PC-3 (cell line): ENCODE data around the gene SCN2B. TPM values are rescaled to one million over a fixed set of nuclear protein-coding genes. Genes with fewer than 3 reads are reported as not detected.

Source experiments
- ATAC-seq: fragments of 200-7000 bp; cut with Tn5 transposase; 2 replicates; pipeline ENCODE4 v1.9.1; 2020; ENCODE audit warnings: mild to moderate bottlenecking, moderate library complexity
- BruUV-seq: library from RNA; stranded (reverse); fragments of 400-500 nt; replicated peaks from 2 replicates; lab custom pipeline; 2021; lab: Mats Ljungman, UMichigan
- CTCF ChIA-PET: fragments of 300-600 bp; sonication (Branson Sonifier 250); formaldehyde crosslinking; loops from one replicate; lab custom pipeline; 2022; ENCODE audit warnings: antibody characterized with exemption; lab: Charles Lee
- POLR2A ChIA-PET: fragments of 300-600 bp; sonication (Branson Sonifier 250); formaldehyde crosslinking; loops from one replicate; lab custom pipeline; 2022; ENCODE audit warnings: antibody characterized with exemption; ENCODE audit not compliant: unreplicated experiment; lab: Charles Lee
- DNase-seq: peaks from one replicate; pipeline ENCODE4 v3.0.0-alpha.2; 2015
- H2AFZ ChIP-seq: fragments of 300-600 bp; sonication (generic); 2 replicates; pipeline ENCODE4 v1.6.0; 2016; ENCODE audit warnings: antibody characterized with exemption, low read length
- H3F3A ChIP-seq: fragments of 300-600 bp; sonication (generic); one replicate; pipeline ENCODE4 v1.6.0; 2017; ENCODE audit warnings: antibody characterized with exemption, low read length, control low read depth, mild to moderate bottlenecking; ENCODE audit not compliant: unreplicated experiment
- H3K27ac ChIP-seq: fragments of 300-600 bp; sonication (generic); 2 replicates; pipeline ENCODE4 v1.5.1; 2016; ENCODE audit warnings: mild to moderate bottlenecking, low read length
- H3K27me3 ChIP-seq: fragments of 300-600 bp; sonication (generic); 2 replicates; pipeline ENCODE4 v1.6.1; 2016; ENCODE audit warnings: low read length, mixed read lengths
- H3K36me3 ChIP-seq: fragments of 300-600 bp; sonication (generic); 2 replicates; pipeline ENCODE4 v1.6.1; 2016; ENCODE audit warnings: low read depth, mixed run types, low read length, mixed read lengths
- H3K4me1 ChIP-seq: fragments of 300-600 bp; sonication (generic); 2 replicates; pipeline ENCODE4 v1.5.1; 2016; ENCODE audit warnings: low read length; ENCODE audit not compliant: insufficient read depth
- H3K4me2 ChIP-seq: fragments of 300-600 bp; sonication (generic); 2 replicates; pipeline ENCODE4 v1.6.0; 2016; ENCODE audit warnings: low read length
- H3K4me3 ChIP-seq: fragments of 300-600 bp; sonication (generic); 2 replicates; pipeline ENCODE4 v1.5.1; 2016; ENCODE audit warnings: mild to moderate bottlenecking, low read length, mixed read lengths
- H3K79me2 ChIP-seq: fragments of 300-600 bp; sonication (generic); 2 replicates; pipeline ENCODE4 v1.6.1; 2017; ENCODE audit warnings: low read length, mixed read lengths
- H3K9ac ChIP-seq: fragments of 300-600 bp; sonication (generic); 2 replicates; pipeline ENCODE4 v1.6.0; 2016; ENCODE audit warnings: mild to moderate bottlenecking, low read length
- H3K9me2 ChIP-seq: fragments of 300-600 bp; sonication (generic); replicated peaks from 2 replicates; pipeline ENCODE4 v1.6.1; 2016; ENCODE audit warnings: mixed run types, low read length, mixed read lengths
- H3K9me3 ChIP-seq: fragments of 300-600 bp; sonication (generic); 2 replicates; pipeline ENCODE4 v1.6.1; 2016; ENCODE audit warnings: low read length, mixed read lengths
- H4K20me1 ChIP-seq: fragments of 300-600 bp; sonication (generic); 2 replicates; pipeline ENCODE4 v1.6.1; 2016; ENCODE audit warnings: low read length, mixed read lengths
- EZH2 ChIP-seq: fragments of 300-600 bp; sonication (generic); IDR thresholded peaks from one replicate; pipeline ENCODE4 v1.6.1; 2017; ENCODE audit warnings: antibody characterized with exemption, mild to moderate bottlenecking, low read length; ENCODE audit not compliant: unreplicated experiment
- EZH2phosphoT487 ChIP-seq: fragments of 300-600 bp; sonication (generic); IDR thresholded peaks from 2 replicates; pipeline ENCODE4 v1.6.1; 2018; ENCODE audit warnings: mild to moderate bottlenecking, antibody characterized with exemption, low read length, borderline replicate concordance
- intact Hi-C: fragments of 100-400 bp; cut with micrococcal nuclease; formaldehyde crosslinking; loops from 2 replicates; pipeline ENCODE4 v1.9.0; 2023
- total RNA-seq: library from RNA; depleted of rRNA; stranded (reverse); fragments of >200 nt; gene quantifications from 2 replicates; pipeline ENCODE4 v1.2.3, GENCODE V29; 2014
- TF ChIP-seq, protein P1 (sequence below): fragments of 300-600 bp; sonication (generic); conservative IDR thresholded peaks from 2 replicates; pipeline ENCODE4 v1.5.1; 2017; ENCODE audit warnings: antibody characterized with exemption, low read depth, mild to moderate bottlenecking, low read length

SCN2B gene
- total RNA-seq, 1 experiment from 2014 or later, result not detected

DNA sequence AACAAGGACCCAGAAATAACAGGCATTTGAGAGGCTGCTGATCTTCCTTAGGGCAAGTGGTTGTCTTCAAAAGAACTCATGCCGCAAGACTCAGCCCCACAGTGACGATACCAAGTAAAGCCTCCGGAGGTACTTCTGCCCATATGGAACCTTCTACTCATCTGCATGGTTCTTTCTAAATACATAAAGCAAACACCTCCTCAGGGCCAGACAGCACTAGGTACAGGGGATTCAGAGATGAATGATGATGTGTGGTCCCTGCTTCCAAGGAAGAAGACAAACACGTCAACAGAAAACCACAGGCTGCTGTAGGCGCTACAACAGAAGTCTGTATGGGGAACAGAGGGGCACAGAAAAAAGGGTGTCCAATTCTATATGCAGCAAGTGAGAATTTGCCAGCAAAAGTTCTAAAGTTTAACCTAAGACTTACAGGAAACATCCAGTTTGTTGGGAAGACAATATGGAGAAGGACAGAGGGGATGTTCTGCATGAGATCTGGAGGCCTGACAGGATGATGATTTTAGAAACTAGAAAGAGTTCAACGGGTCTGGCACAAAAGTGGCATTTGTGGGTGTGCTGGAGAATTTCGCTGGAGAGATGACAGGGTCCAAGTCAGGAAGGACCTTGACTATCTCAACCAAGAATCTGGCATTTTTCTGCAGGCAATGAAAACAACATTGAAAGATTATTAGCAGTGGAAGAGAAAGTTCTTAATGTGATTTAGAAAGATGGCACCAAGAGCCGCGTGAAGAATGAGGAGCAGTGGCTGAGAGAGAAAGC lies 24.7 kb upstream of the SCN2B start:
- Histone ChIP-seq H2AFZ (no peak overlapping the region), H3K4me3 (no peak overlapping the region), H3K9me2 (no peaks in the 10 kb centered on the region), H3K9me3 (no peaks in the 10 kb centered on the region), H3F3A (no peaks in the 10 kb centered on the region), H3K36me3 (no peaks in the 10 kb centered on the region), H3K79me2 (no peaks in the 10 kb centered on the region), H3K9ac (no peak overlapping the region), H3K4me2 (no peak overlapping the region), H3K4me1 (peaks cover 5% of the 10 kb centered on the region; the same call in 1 of the 2 replicates), H3K27me3 (peaks cover 7% of the 10 kb centered on the region; the same call in 1 of the 2 replicates), H4K20me1 (no peaks in the 10 kb centered on the region), H3K27ac (no peak overlapping the region)
- ChIA-PET CTCF (no interaction called here), POLR2A (no interaction called here)
- intact Hi-C loops, result no loop called here
- no TSS peak for BruUV-seq
- DNase-seq (no peak), ATAC-seq (no peak)
- TF ChIP-seq EZH2phosphoT487 (no peak), EZH2 (no peak)
- TF ChIP-seq, protein P1, sequence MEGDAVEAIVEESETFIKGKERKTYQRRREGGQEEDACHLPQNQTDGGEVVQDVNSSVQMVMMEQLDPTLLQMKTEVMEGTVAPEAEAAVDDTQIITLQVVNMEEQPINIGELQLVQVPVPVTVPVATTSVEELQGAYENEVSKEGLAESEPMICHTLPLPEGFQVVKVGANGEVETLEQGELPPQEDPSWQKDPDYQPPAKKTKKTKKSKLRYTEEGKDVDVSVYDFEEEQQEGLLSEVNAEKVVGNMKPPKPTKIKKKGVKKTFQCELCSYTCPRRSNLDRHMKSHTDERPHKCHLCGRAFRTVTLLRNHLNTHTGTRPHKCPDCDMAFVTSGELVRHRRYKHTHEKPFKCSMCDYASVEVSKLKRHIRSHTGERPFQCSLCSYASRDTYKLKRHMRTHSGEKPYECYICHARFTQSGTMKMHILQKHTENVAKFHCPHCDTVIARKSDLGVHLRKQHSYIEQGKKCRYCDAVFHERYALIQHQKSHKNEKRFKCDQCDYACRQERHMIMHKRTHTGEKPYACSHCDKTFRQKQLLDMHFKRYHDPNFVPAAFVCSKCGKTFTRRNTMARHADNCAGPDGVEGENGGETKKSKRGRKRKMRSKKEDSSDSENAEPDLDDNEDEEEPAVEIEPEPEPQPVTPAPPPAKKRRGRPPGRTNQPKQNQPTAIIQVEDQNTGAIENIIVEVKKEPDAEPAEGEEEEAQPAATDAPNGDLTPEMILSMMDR, result no peak

DNA sequence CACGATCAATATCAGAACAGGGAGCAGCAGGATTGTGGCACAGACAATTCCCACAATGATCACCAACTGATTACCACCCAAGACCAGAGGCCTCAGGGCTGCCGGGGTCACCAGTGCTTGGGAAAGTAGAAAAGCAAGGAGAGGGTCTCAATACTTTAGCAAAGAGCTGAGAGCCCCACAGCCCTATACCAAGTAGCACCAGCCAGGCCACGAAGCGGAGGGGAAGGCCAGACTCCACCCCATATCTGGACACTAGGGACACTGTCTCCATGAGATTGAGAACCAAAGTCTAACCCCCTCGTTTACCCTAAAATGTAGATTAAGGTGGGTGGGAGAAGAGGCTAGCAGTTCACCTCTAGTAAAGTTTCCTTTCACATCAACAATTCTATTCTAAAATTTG lies 24.1 kb upstream of the SCN2B start:
- Histone ChIP-seq H3K4me3 (no peak overlapping the region), H3K4me1 (peaks cover 8% of the 10 kb centered on the region), H3K27me3 (0 out of 2 replicates have a peak, but pooled peaks cover under 1% of the 10 kb centered on the region), H3K9ac (no peak overlapping the region), H3K79me2 (no peaks in the 10 kb centered on the region), H2AFZ (no peak overlapping the region), H3K9me3 (no peaks in the 10 kb centered on the region), H3K27ac (no peak overlapping the region), H4K20me1 (no peaks in the 10 kb centered on the region), H3K4me2 (no peak overlapping the region), H3F3A (no peaks in the 10 kb centered on the region), H3K36me3 (no peaks in the 10 kb centered on the region), H3K9me2 (no peaks in the 10 kb centered on the region)
- DNase-seq (no peak), ATAC-seq (no peak)
- TF ChIP-seq EZH2 (no peak), EZH2phosphoT487 (no peak)
- TF ChIP-seq, protein P1, result no peak
- ChIA-PET POLR2A (no interaction called here), CTCF (no interaction called here)
- intact Hi-C loops, result no loop called here
- no TSS peak for BruUV-seq

DNA sequence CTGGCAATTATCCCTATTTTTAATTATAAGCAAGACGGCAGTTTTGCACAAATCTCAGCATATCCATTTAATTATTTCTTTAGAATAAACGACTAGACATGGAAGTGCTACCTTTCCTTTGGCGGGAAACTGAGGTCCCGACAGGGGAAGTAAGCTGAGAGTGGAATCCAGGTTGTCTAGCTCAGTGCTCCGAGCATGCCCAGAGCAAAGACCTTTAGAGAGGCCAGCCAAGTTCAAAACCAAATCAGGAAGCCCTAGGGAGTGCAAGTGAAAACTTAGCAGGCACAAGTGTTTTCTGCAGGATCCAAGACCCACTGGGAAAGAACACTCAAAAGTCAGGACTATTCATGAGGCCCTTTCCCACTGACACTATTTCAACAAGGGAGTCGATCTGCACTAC lies 22.7 kb upstream of the SCN2B start:
- Histone ChIP-seq H3K4me3 (no peak overlapping the region), H2AFZ (no peak overlapping the region), H3F3A (peaks cover 4% of the 10 kb centered on the region), H3K9me3 (no peaks in the 10 kb centered on the region), H3K36me3 (no peaks in the 10 kb centered on the region), H4K20me1 (no peaks in the 10 kb centered on the region), H3K9ac (no peak overlapping the region), H3K4me2 (no peak overlapping the region), H3K4me1 (peaks cover 19% of the 10 kb centered on the region), H3K9me2 (no peaks in the 10 kb centered on the region), H3K79me2 (no peaks in the 10 kb centered on the region), H3K27ac (no peak overlapping the region), H3K27me3 (no peaks in the 10 kb centered on the region)
- POLR2A ChIA-PET, result no interaction called here
- DNase-seq (no peak), ATAC-seq (no peak)
- CTCF ChIA-PET, result interaction anchor here (0.6 to 1.5 kb wide), 26 partner anchors 18 to 1898 kb away, joined by 3 to 33 read pairs (median 5); partner anchors contain the start of gene MPZL2
- TF ChIP-seq, protein P1, result no peak
- no peak for TF ChIP-seq EZH2
- TF ChIP-seq EZH2phosphoT487, result no peak
- intact Hi-C loops, result loop anchor here (2.0 kb wide), 2 partner anchors 48 to 154 kb away; no protein-coding TSS in a partner anchor
- no TSS peak for BruUV-seq
